Upper lobe of right lung (tissue), 1 donor: ENCODE results near the gene KRTAP22-1. TPM values are rescaled to one million over a fixed set of nuclear protein-coding genes. Genes with fewer than 3 reads are reported as not detected.

Source experiments
- ATAC-seq: fragments of 200-7000 bp; cut with Tn5 transposase; one replicate; pipeline ENCODE4 v1.9.1; 2020; ENCODE audit warnings: mild to moderate bottlenecking, moderate library complexity
- DNase-seq: peaks from one replicate; pipeline ENCODE4 v3.0.0-alpha.2; 2020
- H3K27ac ChIP-seq: fragments of 200-600 bp; one replicate; pipeline ENCODE4 v1.8.0; 2022
- H3K27me3 ChIP-seq: fragments of 200-600 bp; one replicate; pipeline ENCODE4 v1.8.0; 2022; ENCODE audit warnings: mild to moderate bottlenecking
- H3K36me3 ChIP-seq: fragments of 200-600 bp; one replicate; pipeline ENCODE4 v1.8.0; 2022
- H3K4me1 ChIP-seq: fragments of 200-600 bp; one replicate; pipeline ENCODE4 v1.8.0; 2022
- H3K4me3 ChIP-seq: fragments of 200-600 bp; one replicate; pipeline ENCODE4 v1.8.0; 2022; ENCODE audit warnings: mild to moderate bottlenecking
- H3K9me3 ChIP-seq: fragments of 200-600 bp; one replicate; pipeline ENCODE4 v1.8.0; 2022
- intact Hi-C: fragments of 100-400 bp; cut with DNase I; formaldehyde crosslinking; loops from one replicate; pipeline ENCODE4 v1.11.0; 2022
- total RNA-seq: library from RNA; stranded (reverse); fragmentation: NEBNext Ultra II Directional; extraction: Animal tissue kit (Norgen Biotek cat#: 25700); gene quantifications from one replicate; pipeline ENCODE4 v1.2.1, GENCODE V29; 2021
- TF ChIP-seq, protein P1 (sequence below): fragments of 200-600 bp; IDR thresholded peaks from one replicate; pipeline ENCODE4 v1.8.0; 2022; ENCODE audit warnings: antibody characterized with exemption
- donor health status: DM: no; HTN: yes; CAD: no; lungs with severe emphysema.

The KRTAP22-1 gene
- total RNA-seq, 1 donor from 2014 or later: not detected

- TF ChIP-seq, protein P1, sequence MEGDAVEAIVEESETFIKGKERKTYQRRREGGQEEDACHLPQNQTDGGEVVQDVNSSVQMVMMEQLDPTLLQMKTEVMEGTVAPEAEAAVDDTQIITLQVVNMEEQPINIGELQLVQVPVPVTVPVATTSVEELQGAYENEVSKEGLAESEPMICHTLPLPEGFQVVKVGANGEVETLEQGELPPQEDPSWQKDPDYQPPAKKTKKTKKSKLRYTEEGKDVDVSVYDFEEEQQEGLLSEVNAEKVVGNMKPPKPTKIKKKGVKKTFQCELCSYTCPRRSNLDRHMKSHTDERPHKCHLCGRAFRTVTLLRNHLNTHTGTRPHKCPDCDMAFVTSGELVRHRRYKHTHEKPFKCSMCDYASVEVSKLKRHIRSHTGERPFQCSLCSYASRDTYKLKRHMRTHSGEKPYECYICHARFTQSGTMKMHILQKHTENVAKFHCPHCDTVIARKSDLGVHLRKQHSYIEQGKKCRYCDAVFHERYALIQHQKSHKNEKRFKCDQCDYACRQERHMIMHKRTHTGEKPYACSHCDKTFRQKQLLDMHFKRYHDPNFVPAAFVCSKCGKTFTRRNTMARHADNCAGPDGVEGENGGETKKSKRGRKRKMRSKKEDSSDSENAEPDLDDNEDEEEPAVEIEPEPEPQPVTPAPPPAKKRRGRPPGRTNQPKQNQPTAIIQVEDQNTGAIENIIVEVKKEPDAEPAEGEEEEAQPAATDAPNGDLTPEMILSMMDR: no peak
- Histone ChIP-seq H3K9me3 (no peaks in the 10 kb centered on the region), H3K36me3 (no peaks in the 10 kb centered on the region), H3K27ac (no peak overlapping the region), H3K4me1 (no peaks in the 10 kb centered on the region), H3K27me3 (no peaks in the 10 kb centered on the region), H3K4me3 (no peak overlapping the region)
- DNase-seq (no peak), ATAC-seq (no peak)
- intact Hi-C loops: no loop called here
Measured at GRCh38 chr21:30625449-30626165, 24.7 kb downstream of the KRTAP22-1 start.

- intact Hi-C loops: no loop called here
- H3K27me3 ChIP-seq: no peaks in the 10 kb centered on the region
- no peaks in the 10 kb centered on the region for H3K9me3 ChIP-seq
- ATAC-seq (no peak), DNase-seq (no peak)
- TF ChIP-seq, protein P1: no peak
- H3K27ac ChIP-seq: no peak overlapping the region
- H3K4me3 ChIP-seq: no peak overlapping the region
- no peaks in the 10 kb centered on the region for H3K36me3 ChIP-seq
- H3K4me1 ChIP-seq: no peaks in the 10 kb centered on the region
Measured at GRCh38 chr21:30628109-30628508, 27.2 kb downstream of the KRTAP22-1 start.

DNA sequence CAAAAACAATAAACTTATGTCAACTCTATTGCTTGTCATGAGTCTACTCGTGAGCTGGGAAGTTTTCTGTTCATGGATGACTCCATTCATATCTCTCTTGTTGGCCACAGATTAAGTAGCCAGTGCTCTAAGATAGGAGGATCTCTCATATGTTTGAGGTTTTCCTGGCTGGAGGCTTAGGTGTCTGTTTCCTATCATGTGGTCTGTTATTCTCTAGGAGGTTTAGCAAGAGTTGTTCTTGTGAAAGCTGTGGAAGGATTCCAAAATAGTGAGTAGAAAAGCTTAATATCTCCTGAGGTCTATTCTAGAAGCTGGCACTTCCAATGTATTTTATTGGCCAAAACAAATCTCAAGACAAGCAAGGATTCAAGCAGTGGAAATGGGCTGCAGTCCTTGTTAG lies 28.3 kb downstream of the KRTAP22-1 start:
- Histone ChIP-seq H3K4me1 (no peaks in the 10 kb centered on the region), H3K27ac (no peak overlapping the region), H3K4me3 (no peak overlapping the region), H3K27me3 (no peaks in the 10 kb centered on the region), H3K9me3 (no peaks in the 10 kb centered on the region), H3K36me3 (no peaks in the 10 kb centered on the region)
- ATAC-seq (no peak), DNase-seq (no peak)
- intact Hi-C loops: no loop called here
- TF ChIP-seq, protein P1: no peak

DNA sequence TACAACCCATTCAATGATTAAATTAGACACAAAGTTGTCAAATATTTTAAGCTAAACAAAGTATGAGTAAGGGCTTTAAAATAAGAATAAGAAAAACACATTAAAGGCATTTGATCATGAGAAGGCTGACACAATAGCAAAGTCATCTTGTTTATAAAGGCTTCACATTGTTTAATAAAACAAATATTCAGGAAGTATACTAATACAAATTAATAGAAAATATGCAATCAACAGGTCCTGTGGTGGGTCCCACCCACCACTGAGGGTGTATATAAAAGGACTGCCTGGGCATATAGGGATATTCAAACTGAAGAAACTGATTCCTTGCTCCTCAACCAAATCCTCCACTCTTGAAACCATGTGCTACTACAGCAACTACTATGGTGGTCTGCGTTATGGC lies 34.0 kb downstream of the KRTAP22-1 start, which contains the start of gene KRTAP20-2:
TSS of gene KRTAP20-2 (plus strand) at position 301 of the 400 bp plus-strand sequence. CDS start at position 359, 58 bp downstream.
- H3K27me3 ChIP-seq: no peaks in the 10 kb centered on the region
- ATAC-seq (no peak), DNase-seq (no peak)
- H3K4me1 ChIP-seq: no peaks in the 10 kb centered on the region
- no peak within 1 kb of the TSS for H3K4me3 ChIP-seq
- no peaks in the 10 kb centered on the region for H3K36me3 ChIP-seq
- H3K27ac ChIP-seq: no peak within 1 kb of the TSS
- no peaks in the 10 kb centered on the region for H3K9me3 ChIP-seq
- intact Hi-C loops: no loop called here
- TF ChIP-seq, protein P1: no peak

DNA sequence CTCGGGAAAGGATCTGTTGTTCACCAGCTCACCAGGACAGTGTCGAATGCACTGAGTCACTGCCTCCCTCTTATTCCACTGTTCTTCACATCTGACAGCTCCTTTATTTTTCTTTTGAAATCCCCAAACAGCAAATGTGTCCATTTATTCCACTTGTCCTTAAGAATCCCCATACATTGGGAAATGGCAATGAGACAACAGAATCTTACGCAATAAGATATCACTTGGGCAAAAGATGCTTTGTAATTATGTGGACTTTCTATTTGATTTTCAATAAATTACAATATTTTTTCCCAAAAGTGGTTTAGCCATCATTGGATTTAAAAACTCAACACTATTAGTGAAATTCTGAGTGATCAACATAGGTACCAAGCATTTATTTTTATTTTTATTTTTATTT lies 37.8 kb downstream of the KRTAP22-1 start:
- no peaks in the 10 kb centered on the region for H3K9me3 ChIP-seq
- H3K27me3 ChIP-seq: no peaks in the 10 kb centered on the region
- H3K4me3 ChIP-seq: no peak overlapping the region
- ATAC-seq (no peak), DNase-seq (no peak)
- no peak overlapping the region for H3K27ac ChIP-seq
- no peaks in the 10 kb centered on the region for H3K4me1 ChIP-seq
- intact Hi-C loops: no loop called here
- TF ChIP-seq, protein P1: no peak
- H3K36me3 ChIP-seq: no peaks in the 10 kb centered on the region
